ENCODE results near the gene KCNK1.

KCNK1 gene

GRCh38 chr1:233638513-233638912, 24.6 kb downstream of the KCNK1 start:
- DNase-seq (ENCODE audit: low read depth): no peak

- no peak for DNase-seq (ENCODE audit: low read depth)
Observed at GRCh38 chr1:233639611-233640010, 25.7 kb downstream of the KCNK1 start.

- DNase-seq (ENCODE audit: low read depth): no peak
Observed at GRCh38 chr1:233640179-233640578, 26.3 kb downstream of the KCNK1 start.

- DNase-seq (ENCODE audit: low read depth): no peak
Observed at GRCh38 chr1:233641029-233641428, 27.1 kb downstream of the KCNK1 start.

- no peak for DNase-seq (ENCODE audit: low read depth)
Observed at GRCh38 chr1:233647073-233647472, 33.2 kb downstream of the KCNK1 start.

GRCh38 chr1:233647636-233648035, 33.7 kb downstream of the KCNK1 start:
- DNase-seq (ENCODE audit: low read depth): no peak

- DNase-seq (ENCODE audit: low read depth): no peak
Observed at GRCh38 chr1:233651061-233651460, 37.2 kb downstream of the KCNK1 start.

- DNase-seq (ENCODE audit: low read depth): no peak
Observed at GRCh38 chr1:233651563-233652233, 37.8 kb downstream of the KCNK1 start.

- DNase-seq (ENCODE audit: low read depth): no peak
Observed at GRCh38 chr1:233652526-233652925, 38.6 kb downstream of the KCNK1 start.

GRCh38 chr1:233654658-233655280, 40.9 kb downstream of the KCNK1 start:
- no peak for DNase-seq (ENCODE audit: low read depth)

- no peak for DNase-seq (ENCODE audit: low read depth)
Observed at GRCh38 chr1:233655301-233655740, 41.4 kb downstream of the KCNK1 start.

GRCh38 chr1:233656032-233656635, 42.2 kb downstream of the KCNK1 start:
- no peak for DNase-seq (ENCODE audit: low read depth)

- DNase-seq (ENCODE audit: low read depth): no peak
Observed at GRCh38 chr1:233656687-233657086, 42.8 kb downstream of the KCNK1 start.

- DNase-seq (ENCODE audit: low read depth): no peak
Observed at GRCh38 chr1:233657466-233657865, 43.6 kb downstream of the KCNK1 start.

GRCh38 chr1:233659495-233659894, 45.6 kb downstream of the KCNK1 start:
- DNase-seq (ENCODE audit: low read depth): no peak

- no peak for DNase-seq (ENCODE audit: low read depth)
Observed at GRCh38 chr1:233661376-233662159, 47.7 kb downstream of the KCNK1 start.

GRCh38 chr1:233662575-233663304, 48.8 kb downstream of the KCNK1 start:
- no peak for DNase-seq (ENCODE audit: low read depth)

- no peak for DNase-seq (ENCODE audit: low read depth)
Observed at GRCh38 chr1:233664253-233664652, 50.3 kb downstream of the KCNK1 start.

GRCh38 chr1:233664804-233665574, 51.1 kb downstream of the KCNK1 start:
- no peak for DNase-seq (ENCODE audit: low read depth)

- no peak for DNase-seq (ENCODE audit: low read depth)
Observed at GRCh38 chr1:233665575-233666270, 51.8 kb downstream of the KCNK1 start.

- no peak for DNase-seq (ENCODE audit: low read depth)
Observed at GRCh38 chr1:233667741-233668140, 53.8 kb downstream of the KCNK1 start.
